Stimulated activated CD8-positive, alpha-beta memory T cell treated with anti-CD3 and anti-CD28 coated beads, Interleukin-7, amount 100 ng/mL, for 4 hours (primary cell): ENCODE data around the gene PIBF1.
"Not testable (repeated sequence)": the region's sequence is repeated elsewhere in the genome, so short reads cannot be mapped to it uniquely, and the experiment has no call there.

ENCODE experiments used
- DNase-seq, 2 donors: peaks; one replicate each; pipeline ENCODE4 v3.0.0-alpha.2; 2020; ENCODE audit warnings: low read depth in 2 of 2

PIBF1 gene

DNA sequence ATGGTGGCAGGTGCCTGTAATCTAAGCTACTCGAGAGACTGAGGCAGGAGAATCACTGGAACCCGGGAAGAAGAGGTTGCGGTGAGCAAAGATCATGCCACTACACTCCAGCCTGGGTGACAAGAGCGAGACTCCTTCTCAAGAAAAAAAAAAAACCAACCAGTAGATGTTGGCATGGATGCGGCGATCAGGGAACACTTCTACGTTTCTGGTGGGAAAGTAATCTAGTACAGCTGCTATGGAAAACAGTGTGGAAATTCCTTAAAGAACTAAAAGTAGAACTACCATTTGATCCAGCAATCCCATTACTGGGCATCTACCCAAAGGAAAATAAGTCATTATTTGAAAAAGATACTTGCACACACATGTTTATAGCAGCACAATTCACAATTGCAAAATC is 119.6 kb downstream of the PIBF1 start:
- DNase-seq: not testable (repeated sequence)

DNA sequence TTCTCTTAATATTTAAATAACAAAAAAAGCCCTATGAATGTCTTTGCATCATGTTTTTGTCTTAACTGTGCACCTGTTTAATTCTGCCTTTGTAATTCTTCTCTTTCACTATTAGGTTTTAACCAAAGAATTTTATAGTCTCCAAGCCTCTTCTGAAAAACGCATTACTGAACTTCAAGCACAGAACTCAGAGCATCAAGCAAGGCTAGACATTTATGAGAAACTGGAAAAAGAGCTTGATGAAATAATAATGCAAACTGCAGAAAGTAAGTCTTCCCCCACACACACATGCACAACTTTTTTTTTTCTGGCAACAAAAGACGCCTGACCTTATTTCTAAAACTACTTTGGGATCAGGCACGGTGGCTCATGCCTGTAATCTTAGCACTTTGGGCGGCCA is 126.5 kb downstream of the PIBF1 start:
- no peak for DNase-seq

DNA sequence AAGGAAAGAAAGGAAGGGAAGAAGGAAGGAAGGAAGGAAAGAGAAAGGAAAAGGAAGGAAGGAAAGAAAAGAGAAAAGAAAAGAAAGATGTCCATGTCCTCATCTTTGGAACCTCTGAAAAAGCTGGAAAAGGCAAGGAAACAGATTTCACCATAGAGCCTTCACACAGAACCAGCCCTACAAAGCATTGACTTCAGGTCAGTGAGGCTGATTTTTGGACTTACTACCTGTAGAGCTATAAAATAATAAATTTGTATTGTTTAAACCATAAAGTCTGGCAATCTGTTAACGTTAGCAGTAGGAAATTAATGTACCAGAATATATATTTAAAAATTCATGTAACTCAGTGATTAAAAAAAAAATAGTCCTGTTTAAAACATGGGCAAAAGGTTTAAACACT is 130.0 kb downstream of the PIBF1 start:
- DNase-seq: no peak

DNA sequence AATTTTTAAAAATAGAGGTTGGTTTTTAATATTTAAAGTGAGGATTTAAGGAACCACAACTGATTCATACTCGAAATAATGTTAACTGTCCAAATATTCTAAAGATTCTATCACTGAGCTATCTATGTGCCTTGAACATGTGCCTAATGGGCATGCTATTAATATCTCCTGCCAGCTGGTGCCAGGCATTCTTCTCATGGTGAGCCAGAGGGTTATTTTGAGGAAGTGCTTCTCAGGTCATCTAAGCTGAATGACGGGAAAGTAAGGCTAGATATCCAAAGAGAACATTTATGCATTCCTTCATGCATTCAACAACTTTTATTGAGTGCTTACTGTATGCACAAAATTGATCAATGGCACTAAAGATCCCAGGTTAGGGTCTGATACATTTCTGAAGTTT is 138.2 kb downstream of the PIBF1 start:
- DNase-seq: no peak

GRCh38 chr13:72931311-72931710 is 149.4 kb downstream of the PIBF1 start:
- DNase-seq: no peak

DNA sequence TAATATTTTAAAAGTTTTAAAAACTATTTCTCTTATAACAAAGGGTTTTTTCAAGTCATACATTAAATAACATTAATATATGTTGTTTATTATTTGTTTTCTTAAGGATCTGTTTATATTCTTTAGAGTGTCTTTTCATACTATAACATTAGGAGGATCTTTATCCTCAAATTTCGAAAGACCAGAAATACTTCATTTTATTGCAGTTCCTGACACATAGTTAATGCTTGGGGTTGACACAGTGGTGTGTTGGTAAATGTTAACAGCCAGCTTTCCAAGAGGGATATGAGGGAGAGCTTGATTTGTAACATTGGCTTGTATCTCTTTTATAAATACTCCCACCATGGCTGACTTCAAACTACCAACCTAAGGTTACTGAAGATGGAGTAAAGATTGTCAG is 150.3 kb downstream of the PIBF1 start:
- no peak for DNase-seq

DNA sequence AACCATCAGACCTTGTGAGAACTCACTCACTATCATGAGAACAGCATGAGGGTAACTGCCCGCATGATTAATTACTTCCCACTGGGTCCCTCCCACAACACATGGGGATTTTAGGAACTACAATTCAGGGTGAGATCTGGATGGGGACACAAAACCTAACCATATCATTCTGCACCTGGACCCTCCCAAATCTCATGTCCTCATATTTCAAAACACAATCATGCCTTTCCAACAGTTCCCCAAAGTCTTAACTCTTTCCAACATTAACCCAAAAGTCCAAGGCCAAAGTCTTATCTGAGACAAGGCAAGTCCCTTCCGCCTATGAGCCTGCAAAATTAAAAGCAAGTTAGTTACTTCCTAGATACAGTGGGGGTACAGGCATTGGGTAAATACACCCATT is 164.3 kb downstream of the PIBF1 start:
- DNase-seq: not testable (repeated sequence)

DNA sequence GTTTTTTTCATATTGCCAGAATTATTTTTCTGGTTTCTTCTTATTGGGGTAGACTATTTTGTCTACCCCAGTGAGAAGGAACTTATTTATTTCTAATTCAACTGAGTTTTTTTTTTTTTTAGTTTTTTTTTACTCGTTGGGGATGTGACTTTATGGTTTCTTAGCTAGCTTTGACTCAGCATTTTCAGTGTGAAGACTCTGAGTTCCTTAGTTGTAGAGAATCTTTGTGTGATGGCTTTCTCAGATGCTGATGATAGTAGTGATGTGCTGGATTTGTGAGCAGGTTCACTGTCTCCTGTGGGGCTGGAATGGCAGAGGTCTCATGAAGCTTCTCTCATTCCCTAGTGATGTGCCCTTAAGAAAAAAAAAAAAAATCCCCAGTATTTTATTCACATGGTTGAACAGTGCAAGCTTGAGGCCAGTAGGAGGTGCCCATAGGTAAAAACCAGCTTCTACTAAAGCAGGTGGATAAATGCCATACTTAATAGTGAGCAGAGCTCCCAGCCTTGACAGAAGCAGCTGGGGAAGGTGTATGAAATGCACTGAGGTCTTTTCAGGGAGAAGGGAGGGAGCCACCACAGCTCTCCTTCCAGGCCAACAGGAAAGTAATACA is 170.7 kb downstream of the PIBF1 start:
- DNase-seq: no peak

DNA sequence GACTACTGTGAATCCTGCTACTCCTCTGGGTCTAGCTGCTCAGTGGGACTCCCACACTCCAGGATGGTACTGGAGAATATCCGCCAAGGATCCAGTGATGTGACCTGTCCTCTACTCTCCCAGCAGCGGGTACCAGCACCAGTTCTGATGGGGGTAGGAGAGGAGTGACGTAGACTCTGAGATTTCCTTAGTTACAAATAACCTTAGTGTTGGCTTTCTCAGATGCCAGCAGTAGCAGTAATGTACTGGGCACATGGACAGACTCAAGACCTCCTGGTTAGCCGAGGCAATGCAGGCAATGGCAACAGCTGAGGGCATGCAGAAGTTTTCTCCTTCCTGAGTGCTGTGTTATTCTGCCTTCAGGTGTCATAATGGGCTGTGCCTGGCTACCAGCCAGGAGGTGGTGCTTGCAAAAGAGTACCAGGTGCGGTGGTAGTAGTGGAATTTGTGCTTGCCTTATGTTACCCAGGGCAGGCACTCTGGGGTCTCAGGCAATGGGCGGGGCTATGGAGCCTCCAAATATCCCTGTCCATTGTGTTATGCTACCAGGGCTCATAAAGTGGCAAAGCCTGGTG is 171.5 kb downstream of the PIBF1 start:
- no peak for DNase-seq

DNA sequence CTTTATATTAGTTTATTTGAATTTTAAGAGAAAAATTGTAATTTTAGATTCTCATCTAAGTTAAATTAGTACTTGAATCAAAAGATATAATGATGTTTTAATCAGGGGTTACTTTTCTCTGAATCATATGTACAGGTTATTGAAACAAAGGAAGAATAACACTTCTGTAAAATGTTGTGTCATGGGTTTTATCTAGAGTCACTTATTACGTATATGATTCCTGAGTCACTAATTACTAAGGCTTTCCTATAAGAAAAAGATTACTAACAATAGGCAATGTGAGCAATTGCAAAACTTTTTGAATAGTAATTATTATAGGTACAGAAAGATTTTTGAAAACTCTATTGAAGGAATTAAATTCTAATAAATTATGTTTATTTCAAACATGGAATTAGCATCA is 177.7 kb downstream of the PIBF1 start:
- no peak for DNase-seq

DNA sequence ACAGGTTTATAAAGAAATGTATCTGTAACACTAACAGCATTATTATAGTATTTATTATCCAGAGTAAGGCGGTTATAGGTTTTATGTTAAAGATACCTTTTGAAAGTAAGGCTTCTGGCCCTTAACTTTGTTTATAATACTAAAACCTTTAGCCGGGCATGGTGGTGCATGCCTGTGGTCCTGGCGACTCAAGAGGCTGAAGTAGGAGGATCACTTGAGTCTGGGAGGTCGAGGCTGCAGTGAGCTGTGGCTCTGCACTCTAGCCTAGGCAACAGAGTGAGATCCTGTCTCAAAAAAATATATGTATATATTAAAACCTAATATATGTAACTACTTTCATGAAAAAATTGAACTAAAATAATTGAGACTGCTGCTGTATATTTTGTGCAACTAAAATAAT is 178.2 kb downstream of the PIBF1 start:
- no peak for DNase-seq

GRCh38 chr13:72960541-72960940 is 178.6 kb downstream of the PIBF1 start:
- DNase-seq: no peak

- DNase-seq: no peak
Observed at GRCh38 chr13:72963762-72964161, 181.8 kb downstream of the PIBF1 start.

DNA sequence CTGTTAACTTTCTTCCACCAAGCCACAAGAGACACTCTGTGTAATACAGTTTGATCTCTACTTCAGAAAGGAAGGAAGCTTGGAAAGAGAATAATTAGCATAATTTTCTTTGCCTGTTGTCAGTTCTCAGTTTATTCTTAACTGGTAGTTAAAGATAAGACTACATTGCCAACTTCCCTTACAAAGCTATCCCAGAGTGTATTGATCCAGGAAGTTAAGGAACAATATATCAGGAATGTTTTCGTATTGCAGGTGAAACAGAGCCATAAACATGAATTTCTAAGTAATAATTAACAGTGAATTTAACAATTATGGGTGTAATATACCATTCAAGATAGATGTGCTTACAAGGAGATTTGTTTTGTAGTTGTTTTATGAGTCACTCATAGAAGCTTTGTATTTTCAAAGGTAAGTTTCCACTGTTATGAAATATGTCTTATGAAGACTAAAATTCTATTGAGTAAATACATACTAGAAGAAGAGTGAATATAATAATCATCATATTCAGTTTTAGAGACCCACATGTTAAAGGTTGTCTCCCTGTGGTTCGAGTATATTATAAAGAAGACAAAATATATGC is 188.5 kb downstream of the PIBF1 start:
- no peak for DNase-seq

DNA sequence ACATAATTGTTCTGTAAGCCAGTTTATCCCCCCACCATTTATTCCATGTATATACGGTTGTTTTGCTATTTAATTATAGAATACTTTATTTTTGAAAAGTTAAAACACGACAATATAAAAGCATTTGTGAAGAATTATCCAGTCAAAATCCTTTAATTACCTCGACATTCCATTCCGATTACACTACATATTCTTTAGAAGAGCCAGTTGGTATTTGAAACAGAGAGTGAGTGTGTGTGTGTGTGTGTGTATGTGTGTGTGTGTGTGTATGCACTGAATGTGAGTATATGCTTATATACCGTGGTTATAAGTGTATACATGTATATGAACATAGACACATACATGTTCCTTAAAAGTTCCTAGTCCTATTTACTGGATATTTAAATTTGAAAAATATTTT is 189.0 kb downstream of the PIBF1 start:
- DNase-seq: no peak

DNA sequence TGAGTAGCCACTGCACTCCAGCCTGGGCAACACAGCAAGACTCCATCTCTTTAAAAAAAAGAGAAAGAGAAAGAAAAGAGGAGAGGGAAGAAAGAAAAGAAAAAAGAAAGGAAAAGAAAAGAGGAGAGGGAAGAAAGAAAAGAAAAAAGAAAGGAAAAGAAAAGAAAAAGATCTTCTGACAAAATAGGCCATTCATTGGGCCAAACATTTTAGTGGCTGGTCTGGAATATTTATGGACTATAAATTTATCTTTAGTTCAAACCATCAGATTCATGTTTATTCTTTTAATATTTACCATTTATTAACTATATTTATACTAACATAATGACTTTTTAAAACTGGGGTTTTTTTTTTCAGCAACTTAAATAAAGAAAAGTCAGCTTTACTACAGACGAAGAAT is 191.3 kb downstream of the PIBF1 start:
- no peak for DNase-seq

- DNase-seq: no peak
Observed at GRCh38 chr13:72983085-72983768, 201.3 kb downstream of the PIBF1 start.

DNA sequence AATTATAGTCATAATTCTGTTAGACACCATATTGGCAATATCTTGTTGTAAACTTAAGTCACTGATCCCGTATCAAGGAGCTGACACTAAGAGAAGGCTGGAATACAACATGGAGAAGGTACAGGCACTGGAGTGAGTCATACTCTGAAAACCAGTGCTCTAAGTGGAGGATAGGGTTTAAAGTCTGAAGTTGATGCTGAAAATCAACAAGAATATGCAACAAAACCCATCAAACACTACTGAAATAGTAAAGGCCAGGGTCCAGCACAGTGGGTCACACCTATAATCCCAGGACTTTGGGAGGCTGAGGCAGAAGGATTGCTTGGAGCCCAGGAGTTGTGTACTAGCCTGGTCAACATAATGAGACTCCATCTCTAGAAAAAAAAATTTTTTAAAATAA is 203.7 kb downstream of the PIBF1 start:
- no peak for DNase-seq

DNA sequence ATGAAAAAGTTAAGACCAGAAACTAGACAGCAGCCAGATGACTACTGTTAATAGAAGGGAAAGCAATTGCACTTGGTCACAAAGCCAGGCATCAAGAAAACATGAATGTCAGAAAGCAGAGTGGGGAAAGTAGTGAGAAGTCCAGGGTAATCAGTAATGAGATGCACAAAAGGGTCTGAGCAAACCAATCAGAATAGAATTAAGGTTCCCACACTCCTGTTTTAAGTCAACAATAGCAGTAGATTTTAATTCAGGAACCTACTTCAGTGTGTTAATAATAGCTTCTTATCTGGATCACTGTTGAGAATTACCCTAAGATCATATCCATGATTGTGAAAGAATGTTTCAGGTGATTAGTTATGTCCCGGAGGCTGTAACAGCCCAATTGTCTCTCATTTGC is 204.3 kb downstream of the PIBF1 start:
- no peak for DNase-seq

DNA sequence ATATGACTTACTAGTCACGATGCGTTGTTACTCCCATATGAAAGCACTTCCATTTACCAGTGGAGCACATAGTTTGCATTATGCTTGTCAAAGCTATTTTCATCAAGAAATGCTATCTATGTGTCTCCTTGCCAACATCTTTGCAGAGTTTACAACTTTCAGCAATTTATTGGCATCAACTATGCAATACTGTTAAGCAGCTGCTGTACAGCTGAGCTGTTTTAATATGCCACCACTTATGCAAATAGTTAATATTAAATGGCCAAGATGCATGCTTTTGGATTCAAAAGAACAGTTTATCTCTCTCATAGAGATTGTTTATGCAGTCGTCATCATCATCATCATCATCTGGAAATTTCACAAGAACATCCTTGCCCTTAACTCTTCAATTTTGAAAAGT is 209.0 kb downstream of the PIBF1 start:
- DNase-seq: no peak

DNA sequence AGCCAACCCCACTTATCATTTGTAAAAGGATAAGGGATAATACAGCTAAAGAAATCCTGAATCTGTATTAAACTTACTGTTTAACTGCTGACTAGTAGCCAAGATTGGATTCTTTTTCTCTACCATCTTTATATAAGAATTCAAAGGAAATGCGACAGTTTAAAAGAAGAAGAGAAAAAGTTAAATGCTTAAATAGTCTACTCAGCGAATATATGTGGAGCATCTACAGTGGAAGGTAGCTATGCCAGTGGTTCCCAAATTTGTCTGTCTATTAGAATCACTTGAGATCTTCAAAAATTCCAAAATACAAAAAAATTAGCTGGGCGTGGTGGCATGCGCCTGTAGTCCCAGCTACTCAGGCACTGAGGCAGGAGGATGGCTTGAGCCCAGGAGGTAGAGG is 216.1 kb downstream of the PIBF1 start:
- no peak for DNase-seq

- DNase-seq: no peak
Observed at GRCh38 chr13:73000027-73000674, 218.2 kb downstream of the PIBF1 start.

DNA sequence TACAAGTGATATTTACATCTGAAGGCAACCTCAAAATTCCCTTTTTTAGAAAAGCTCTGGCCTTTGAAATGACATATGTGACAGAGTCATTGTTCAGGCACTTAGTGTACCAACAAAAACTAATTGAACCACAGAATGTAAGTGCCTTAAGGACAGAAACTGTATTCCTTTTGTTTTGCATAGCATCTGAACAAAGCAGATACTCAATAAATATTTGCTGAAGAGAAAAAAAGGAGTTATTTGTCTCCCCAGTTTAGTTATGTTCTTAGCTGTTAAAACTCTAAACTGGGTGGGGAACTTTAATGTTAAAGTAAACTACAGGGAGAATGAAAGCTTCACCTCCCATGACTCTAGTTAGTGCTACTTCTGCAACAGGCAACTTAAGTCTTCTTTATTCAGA is 220.0 kb downstream of the PIBF1 start:
- DNase-seq: no peak
